Measurements from ENCODE around the gene SELENOT.
"Not testable (repeated sequence)": the region's sequence is repeated elsewhere in the genome, so short reads cannot be mapped to it uniquely, and the experiment has no call there.

The SELENOT gene, protein sequence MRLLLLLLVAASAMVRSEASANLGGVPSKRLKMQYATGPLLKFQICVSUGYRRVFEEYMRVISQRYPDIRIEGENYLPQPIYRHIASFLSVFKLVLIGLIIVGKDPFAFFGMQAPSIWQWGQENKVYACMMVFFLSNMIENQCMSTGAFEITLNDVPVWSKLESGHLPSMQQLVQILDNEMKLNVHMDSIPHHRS

DNA sequence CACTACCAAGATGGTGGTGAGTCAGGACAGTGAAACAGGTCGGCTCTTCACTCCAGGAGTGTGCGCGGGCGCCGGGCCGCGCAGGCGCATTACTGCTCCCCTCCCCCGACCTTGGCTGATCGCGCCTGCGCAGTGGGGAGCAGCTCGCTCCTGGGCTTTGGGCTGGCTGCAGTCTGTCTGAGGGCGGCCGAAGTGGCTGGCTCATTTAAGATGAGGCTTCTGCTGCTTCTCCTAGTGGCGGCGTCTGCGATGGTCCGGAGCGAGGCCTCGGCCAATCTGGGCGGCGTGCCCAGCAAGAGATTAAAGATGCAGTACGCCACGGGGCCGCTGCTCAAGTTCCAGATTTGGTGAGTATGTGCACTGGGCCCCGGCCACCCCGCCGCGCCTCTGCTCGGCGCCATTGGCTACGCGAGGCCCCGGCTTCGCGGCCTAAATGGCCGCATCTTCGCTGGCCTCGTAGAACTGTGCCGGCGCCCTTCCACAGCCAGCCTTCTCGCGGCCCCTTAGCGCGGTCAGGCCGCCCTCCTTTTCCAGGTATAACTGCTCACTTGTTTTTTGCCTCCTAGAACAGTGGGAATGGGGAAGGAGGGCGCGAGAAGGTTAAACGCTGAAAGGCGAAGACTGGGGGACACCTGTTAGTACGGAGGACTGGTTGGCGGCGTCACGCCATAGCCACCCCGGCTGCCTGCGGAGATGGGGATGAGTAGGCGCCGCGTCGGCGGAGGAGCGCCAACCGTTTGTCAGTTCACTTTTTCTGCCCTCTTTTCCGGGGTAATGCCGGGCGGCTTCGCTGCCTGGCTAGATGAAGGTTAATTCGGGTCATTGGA lies at the start of gene SELENOT:
SELENOT (plus strand) TSS at position 169 of the 827 bp plus-strand sequence; CDS start at position 211, 42 bp downstream.
- peak; percentile 97 for DNase-seq

DNA sequence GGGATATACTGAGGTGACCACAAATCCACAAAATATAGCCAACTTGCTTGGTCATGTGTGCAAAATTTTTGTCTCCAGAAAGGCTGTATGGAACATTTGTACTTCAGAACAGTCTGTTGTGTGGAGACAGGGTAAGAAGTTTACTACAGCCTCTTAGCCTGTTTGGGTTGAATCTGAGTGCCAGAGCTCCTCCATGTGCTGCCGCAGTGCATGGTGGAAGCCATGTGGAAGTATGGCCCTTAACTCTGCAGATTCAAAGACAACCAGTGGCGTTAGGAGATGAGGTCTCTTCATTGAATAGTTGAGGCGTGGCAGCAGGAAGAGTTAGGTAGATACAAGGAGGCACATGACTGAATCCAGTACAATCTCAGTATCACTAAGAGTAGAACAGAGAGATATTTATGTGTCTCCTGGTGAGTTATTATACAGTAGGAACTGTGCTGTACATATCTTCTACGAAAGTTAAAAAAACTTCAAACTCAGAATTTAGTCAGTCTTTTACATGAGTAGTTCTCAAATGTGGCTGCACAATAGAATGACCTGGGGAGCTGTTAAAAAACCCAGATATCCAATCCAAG lies 47.2 kb upstream of the SELENOT start:
- DNase-seq, result no peak

DNA sequence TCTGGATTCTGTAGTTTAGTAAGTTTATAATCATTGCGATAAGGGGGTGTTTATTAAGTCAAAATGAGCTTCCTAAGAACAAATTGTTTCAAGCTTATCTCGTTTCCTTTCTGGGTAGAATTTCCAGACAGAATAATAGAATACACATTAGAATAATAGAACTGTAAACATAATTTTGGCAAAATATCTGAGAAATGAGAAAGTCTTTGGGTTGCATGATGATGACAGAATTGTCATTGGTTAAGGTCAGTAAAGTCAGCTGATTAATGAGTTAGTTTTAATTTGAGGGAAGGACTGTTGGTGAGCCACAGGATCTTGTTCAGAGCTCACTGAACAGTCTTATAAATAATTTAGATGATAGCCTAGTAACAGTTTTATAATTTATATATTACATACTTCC lies 46.3 kb upstream of the SELENOT start:
- no peak for DNase-seq

DNA sequence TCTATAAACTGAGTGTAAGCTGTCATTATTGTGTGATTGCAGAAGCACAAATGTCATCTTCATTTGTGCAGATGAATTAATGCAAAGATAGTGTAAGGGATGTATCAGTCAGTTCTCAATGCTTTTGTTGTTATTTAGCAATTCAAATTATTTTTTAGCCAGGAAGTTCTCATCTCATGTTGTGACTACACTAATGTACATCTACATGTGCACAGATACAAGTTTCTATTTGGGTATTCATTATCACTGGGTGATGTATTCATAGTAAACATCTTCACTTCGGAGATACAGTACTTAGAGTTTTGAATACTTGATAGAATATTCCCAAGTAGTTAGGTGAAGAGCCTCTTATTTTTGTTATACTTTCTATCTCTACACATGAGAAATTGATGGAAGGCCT lies 45.4 kb upstream of the SELENOT start:
- DNase-seq, result no peak

DNA sequence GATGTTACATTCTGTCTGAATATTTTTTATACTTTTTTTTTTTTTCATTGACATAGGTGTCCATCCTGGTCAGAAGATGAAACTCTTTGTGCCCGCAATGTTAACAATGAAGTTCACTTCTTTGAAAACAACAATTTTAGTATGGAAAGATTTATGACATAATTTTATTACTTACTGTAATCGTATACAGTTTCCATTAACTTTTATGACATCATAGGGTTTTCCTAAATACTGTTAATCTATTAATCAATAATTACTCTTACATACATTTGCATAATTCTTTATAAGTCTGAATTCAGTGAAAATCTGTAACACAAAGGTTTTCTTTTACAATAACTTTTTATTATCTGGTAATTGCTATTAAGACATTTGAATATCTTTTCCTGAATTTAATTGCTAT lies 38.9 kb upstream of the SELENOT start:
- DNase-seq, result no peak

DNA sequence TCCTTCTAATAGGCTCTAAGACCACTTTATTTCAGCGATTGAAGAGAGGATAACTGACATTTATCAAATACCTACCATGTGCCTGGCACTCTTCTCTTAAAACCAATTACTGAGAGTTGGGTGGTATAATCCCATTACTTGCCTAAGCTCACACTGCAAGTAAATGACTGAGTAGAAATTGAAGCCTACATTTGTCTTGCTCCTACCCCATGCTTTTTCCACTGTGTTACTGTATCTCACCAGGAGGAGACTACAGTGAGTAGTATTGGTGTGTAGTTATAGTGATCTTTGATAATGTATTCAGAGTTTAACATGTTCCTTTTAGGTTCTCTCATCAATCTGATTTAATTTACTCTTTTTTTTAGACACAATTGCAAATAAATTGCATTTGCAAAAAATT lies 35.8 kb upstream of the SELENOT start:
- no peak for DNase-seq

DNA sequence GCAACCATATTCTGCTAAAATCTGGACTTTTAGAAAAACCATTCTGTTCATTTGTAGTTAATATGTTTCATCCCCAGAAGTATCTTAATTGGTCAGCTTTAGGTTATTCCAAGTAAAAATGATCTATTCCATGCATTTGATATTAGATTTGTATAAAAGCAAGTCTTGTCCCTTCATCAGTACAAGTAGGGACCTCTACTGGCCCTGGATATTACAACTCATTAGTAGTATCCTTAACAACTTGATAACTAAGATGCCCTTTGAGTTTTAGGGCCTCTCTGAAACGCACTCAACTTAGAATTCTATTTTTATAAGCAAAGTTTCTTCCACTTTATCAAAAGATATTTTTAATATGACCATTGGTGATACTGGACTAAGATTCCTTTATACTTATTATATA lies 25.3 kb upstream of the SELENOT start:
- DNase-seq, result no peak

DNA sequence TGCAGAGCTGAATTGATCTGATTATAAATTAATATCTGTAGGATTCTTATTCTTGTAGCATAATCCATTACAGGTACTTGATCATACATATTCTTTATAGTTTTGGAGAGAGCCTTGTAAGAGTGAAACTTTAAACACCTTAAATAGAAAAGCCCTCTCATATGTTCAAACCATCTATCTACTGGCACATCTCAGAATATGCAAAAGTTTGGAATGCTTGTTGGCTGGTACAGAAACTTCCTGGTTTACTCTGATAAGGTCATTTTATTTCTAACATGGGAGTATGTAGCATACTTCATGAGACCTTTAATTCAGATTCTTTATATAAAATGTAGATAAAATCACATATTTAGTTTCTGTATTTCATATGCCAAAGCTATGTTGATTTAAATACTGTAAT lies 21.9 kb upstream of the SELENOT start:
- no peak for DNase-seq

DNA sequence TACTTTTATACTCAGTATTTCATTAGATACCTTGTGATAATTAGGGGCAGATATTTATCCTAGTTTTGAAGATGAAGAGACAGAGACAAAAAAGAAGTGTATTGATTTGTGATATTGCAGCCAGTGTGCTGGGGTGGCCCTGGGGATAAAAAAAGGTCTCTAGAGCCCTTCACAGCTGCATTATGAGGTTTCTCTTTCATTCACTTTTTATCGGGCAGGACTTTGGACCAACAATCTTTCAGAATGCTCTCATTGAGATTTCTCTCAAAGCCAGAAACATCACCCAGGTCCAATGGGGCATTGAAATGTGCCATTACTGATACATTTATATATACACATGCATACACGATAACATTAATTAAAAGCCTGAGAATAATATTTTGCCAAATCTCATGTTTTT lies 20.5 kb upstream of the SELENOT start:
- DNase-seq, result no peak

DNA sequence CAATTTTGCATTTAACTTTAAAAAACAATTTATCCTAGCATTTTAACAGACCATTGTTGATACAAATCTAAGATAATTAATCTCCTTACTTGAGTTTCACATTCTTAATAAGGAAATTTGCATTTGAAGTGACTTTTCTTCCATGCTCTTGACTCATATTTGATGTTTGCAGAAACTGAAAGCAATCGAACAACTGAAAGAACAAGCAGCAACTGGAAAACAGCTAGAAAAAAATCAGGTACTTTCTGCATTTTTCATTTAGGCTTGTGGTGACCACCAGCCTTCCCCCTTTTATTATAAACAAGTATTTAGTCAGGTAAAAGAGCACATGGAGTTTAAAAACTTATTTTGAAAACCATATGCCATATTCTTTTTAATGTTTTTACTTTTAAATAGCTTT lies 20.1 kb upstream of the SELENOT start:
- no peak for DNase-seq

DNA sequence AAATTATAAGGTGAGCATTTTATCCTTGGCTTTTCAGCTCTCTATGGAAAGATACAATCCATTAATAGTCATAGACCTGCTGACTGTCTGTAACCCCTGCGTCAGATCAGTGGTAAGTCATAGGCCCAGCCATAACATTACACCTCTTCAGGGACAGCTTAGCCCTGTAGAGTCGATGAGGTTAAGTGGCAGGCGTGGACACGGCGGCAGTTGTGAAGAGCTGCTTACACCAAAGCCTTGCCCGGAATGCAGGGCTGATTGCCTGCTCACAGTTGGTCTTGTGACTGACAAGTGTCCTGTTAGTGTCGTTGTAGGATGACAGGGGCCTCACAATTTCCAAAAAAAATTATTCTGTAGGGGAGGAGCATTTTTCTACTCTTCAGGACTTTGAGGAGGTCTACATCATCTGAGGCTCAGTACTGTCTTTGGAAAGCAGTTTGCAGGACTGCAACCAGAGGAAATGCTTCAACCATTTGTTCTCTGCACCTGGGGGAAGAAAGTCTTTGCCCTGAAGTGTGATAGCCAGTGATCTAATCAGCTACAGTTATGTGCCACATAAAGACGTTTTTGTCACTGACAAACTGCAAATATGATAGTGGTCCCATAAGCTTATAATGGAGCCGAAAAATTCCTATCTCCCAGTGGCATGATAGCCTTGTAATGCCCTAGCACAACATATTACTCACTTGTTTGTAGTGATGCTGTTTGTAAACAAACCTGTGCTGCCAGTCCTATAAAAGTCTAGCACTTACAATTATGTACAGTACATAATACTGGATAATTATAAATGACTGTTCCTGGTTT lies 14.9 kb upstream of the SELENOT start:
- DNase-seq, result no peak

DNA sequence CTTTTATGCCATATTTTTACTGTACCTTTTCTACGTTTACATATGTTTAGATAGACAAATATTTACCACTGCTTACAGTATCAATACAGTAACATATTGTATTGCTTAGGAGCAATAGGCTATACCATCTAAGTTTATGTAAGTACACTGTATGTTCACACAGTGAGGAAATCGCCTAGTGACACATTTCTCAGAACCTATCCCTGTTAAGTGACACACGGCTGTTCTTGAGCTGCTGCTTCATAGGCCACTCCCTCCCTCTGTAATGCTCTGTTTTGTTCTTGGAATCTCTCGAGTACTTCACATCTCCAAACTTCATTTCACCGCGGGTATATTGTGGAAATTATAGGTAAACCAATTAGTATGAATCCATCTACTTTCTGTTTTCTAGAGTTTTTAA lies 13.4 kb upstream of the SELENOT start:
- DNase-seq, result no peak

DNA sequence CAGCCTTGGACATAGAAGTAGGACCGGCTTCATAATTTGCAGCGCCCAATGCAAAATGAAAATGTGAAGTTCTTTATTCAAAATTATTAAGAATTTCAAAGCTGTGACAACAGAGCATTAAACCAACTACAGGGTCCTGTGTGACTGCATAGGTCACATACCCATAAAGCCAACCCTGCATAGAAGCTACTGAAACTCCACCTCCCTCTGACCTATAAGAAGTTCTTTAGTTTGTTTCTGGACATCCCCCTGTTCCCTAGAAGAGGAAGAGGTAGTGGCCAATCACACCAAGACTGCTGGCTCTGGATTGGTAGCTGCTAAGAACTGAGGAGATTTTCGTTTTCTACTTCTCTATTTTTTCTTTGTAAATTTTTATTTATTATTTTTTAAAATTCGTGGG lies 9.0 kb upstream of the SELENOT start:
- DNase-seq, result no peak

DNA sequence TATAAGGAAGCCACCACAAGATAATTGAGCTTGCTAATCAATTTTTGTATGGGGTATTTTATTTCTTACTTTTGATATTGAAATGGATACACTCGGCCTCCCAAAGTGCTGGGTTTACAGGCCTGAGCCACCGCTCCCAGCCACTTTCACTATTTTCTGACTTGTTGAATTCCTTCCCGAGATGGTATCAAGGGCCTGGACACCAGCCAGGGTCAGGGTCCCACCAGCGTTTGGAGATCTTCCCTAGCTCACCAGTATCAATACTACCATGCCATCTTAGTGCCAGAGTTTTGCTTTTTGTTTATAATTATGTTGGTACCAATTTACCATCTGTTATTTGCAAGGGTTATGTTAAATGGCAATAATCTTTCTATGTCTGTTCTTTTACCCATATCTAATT lies 5.5 kb upstream of the SELENOT start:
- DNase-seq, result no peak

DNA sequence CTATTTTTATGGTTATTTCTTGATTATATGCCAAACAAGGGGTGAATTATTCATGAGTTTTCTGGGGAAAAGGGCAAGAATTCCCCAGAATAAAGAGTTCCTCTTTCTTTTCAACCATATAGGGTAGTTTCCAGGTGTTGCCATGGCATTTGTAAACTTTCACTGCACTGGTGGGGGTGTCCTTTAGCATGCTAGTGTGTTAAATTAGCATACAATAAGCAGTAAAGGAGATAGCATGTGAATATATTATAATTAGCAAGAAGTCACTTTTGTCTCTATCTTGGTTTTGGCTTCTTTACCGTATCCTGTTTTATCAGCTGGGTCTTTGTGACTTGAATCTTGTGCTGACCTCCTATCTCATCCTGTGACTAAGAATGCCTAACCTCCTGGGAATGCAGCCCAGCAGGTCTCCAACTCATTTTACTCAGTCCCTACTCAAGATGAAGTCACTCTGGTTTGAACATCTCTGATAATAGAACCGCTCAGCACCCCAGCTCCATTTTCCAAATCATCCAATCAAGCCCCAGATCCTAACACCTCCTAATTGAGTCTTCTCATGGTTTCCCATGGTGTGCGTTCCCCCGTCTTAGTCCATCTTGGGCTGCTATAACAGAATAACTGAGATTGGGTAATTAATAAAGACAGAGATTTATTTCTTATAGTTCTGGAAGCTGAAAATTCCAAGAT lies 3.4 kb upstream of the SELENOT start:
- no peak for DNase-seq

DNA sequence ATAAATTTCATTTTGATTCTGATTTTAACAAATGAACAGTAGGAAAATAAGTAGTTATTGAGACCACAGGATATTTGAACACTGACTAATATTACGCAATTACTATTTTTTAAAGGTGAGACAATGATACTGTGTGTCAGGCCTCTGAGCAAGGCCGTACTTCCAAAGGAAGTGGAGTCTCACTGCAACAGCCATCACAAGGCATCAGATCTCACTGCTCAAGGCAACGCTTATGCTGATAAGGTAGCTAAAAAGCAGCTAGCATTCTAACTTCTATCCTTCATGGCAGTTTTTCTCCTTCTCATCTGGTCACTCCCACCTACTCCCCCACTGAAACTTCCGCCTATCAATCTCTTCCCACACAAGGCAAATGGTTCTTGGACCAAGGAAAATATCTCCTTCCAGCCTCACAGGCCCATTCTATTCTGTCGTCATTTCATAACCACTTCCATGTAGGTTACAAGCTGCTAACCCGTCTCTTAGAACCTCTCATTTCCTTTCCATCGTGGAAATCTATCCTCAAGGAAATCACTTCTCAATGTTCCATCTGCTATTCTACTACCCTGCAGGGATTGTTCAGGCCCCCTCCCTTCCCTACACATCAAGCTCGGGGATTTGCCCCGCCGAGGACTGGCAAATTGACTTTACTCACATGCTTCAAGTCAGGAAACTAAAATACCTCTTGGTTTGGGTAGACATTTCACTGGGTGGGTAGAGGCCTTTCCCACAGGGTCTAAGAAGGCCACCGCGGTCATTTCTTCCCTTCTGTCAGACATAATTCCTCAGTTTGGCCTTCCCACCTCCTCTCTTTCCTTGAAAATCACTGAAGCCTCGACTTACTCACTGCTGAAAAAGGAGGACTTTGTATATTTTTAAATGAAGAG lies 2.2 kb upstream of the SELENOT start:
- not testable (repeated sequence) for DNase-seq

DNA sequence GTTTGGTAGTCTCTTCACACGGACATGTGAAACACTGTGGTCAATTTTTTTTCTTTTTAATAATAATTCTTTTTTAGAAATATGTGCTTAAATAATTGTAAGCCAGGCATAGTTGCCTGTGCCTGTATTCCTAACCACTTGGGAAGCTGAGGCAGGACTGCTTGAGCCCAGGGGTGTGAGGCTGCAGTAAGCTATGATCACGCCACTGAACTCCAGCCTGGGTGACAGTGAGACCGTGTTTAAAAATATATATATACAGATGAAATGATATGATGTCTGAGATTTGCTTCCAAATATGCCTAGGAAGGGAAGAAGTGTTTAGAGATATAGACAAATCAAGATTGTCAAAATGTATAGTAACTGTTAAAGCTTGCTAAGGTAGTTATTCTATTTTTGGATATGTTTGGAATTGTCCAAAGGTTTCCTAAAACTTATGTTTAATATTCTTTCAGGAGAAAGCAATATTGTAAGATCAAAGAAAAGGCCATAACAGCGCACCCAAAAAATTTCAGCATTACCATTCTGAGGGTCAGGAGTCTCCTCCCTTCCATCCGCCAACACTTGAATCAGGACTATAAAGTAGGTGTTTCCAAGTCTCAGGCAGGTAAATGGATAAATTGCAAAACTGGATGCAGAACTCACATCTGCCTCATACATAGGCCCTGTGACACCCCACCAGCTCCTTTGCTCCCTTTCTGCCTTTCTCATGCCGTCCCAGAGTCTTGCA lies 532 bp upstream of the SELENOT start:
- DNase-seq, result no peak

DNA sequence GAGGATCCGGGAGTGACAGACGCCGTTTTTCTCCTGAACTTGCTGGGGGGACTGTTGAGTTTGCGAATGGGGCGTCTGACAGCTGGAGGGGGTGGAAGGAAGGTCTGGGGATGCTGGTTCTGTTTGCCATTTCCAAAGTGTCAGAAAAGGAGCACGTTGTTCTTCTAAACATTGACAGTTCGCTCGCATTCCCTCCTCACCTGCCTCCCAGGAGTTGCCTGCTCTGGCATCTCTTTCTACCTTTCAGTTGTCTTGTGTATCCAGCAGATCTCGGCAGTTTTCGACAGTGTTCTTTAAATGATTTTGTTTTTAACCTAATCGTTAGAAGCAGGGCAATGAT lies 829 bp downstream of the SELENOT start:
- DNase-seq, result no peak

DNA sequence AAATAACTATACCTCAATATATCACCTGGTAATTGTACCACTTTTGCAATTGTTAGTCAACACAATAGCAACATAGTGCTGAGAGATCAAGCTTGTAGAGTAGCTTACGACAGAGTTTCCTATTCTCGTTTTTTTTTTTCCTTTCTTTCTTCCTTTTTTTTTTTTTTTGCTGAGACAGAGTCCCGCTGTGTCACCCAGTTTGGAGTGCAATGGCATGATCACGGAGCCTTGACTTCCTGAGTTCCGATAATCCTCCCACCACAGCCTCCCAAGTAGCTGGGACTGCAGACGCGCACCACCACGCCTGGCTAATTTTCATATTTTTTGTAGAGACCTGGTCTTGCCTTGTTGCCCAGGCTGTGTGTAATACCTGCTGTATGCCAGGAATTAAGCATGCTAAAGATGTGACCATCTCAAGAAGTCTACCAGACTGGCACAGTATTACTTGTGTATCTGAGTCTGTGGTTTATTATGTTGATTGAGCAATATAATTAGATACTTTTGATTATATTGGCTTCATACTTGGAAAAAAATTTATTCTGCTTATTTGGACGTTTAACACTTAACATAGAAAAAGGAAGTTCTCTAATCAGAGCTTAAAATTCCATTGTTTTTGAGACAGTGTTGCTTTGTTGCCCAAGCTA lies 3.0 kb downstream of the SELENOT start:
- no peak for DNase-seq

DNA sequence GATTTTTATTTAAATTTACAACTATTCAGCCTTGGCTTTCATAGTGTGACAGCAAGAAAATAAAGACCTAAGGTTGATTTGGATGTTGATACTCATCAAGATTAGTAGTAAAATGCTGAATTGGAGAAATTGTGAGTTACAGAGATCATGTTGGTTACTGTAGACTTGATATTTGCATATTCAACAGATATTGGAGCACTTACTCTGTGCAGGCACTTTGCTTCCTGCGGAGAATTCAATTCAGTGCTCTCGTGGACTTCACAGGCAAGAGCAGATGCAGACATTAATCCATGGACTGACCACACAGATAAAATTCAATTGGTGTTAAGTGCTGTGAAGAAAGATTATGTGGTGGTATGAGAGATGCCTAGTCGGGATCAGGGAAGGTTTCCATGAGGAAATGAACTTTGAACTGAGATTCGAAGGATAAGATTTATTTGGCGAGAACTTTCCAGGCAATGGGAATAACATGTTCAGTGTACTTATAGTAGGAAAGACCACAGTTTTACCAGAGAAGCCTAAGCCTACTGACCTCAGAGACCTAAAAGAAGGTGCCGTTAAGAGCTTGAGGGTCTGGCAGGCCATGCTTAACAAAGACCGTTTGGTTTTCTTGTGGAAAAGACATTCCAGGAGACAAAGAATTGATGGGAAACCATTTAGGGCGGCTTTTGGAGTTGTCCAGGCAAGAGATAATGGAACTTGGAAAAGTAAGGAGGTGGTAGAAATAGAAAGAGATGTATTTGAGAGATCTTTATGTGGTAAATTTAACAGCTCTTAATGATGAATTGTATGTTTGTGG lies 4.3 kb downstream of the SELENOT start:
- no peak for DNase-seq
